ENCODE measurements around the gene CCDC157. TPM values are rescaled to one million over a fixed set of nuclear protein-coding genes. Genes with fewer than 3 reads are reported as not detected.
A peak's percentile ranks its signal among the peaks of the same experiment; 100 is the strongest.

The CCDC157 gene
- total and polyA plus RNA-seq, 2 of the 4 experiments (the other 2 are of a cell fraction) = 0.90 to 2.2 TPM

GRCh38 chr22:30361916-30362650 is 5.3 kb downstream of the CCDC157 start:
- H2AFZ ChIP-seq (replicated peaks; ENCODE audit: low read length, poor library complexity) = no peak overlapping the region
- dilution Hi-C loops (cut with HindIII; ENCODE audit: low sequenced_read_pairs, unreplicated experiment) = no loop called here
- H3K18ac ChIP-seq (ENCODE audit: low read depth, low read length) = no peak overlapping the region
- H3K36me3 ChIP-seq (ENCODE audit: control insufficient read depth, insufficient read depth, low read length) = peaks cover 2% of the 10 kb centered on the region; the same call in 1 of the 2 replicates
- no peaks in the 10 kb centered on the region for H4K20me1 ChIP-seq (ENCODE audit: insufficient read depth, low read length)
- H4K91ac ChIP-seq (ENCODE audit: insufficient read depth, low read depth, low read length) = no peak overlapping the region
- no peak overlapping the region for H3K56ac ChIP-seq (ENCODE audit: extremely low read depth, insufficient read depth, low read length)
- no peak overlapping the region for H3K27ac ChIP-seq (ENCODE audit: insufficient read depth, low read length)
- H3K4me3 ChIP-seq (ENCODE audit: insufficient read depth, low read depth, low read length) = no peak overlapping the region
- H3K23ac ChIP-seq (ENCODE audit: low read depth, low read length) = no peak overlapping the region
- H2AK9ac ChIP-seq (replicated peaks; ENCODE audit: low read depth, low read length, poor library complexity) = peak overlapping the region; percentile 55
- CTCF ChIA-PET = no interaction called here
- BruUV-seq (replicated peaks) = no TSS peak
- no peaks in the 10 kb centered on the region for H3K4me1 ChIP-seq (ENCODE audit: control insufficient read depth, insufficient read depth, low read length)
- H2BK5ac ChIP-seq (ENCODE audit: low read depth, low read length, poor library complexity, severe bottlenecking) = no peak overlapping the region
- H4K5ac ChIP-seq (ENCODE audit: low read depth, low read length) = no peak overlapping the region
- DNase-seq (no peak), ATAC-seq (ENCODE audit: low read depth) (no peak)
- peaks cover 0 to 2% of the 10 kb centered on the region in 2 experiments; a peak in 1 of 4 replicates for H3K79me1 ChIP-seq (ENCODE audit: low read depth in 1 of 2, low read length in 2 of 2)
- H2BK20ac ChIP-seq (ENCODE audit: low read depth, low read length) = no peak overlapping the region
- intact Hi-C loops (cut with micrococcal nuclease) = no loop called here
- 0 out of 2 replicates have a peak, but pooled peaks cover 5% of the 10 kb centered on the region for H3K9me1 ChIP-seq (ENCODE audit: insufficient read depth, low read length)
- no peak overlapping the region for H2BK15ac ChIP-seq (ENCODE audit: low read depth, low read length)
- H2AK5ac ChIP-seq (ENCODE audit: low read depth, low read length) = no peak overlapping the region
- H3K14ac ChIP-seq (replicated peaks; ENCODE audit: low read depth, low read length) = no peak overlapping the region
- no peak overlapping the region for H3K4me2 ChIP-seq (ENCODE audit: low read depth, low read length)
- H2BK120ac ChIP-seq (ENCODE audit: low read depth, low read length) = no peak overlapping the region
- no peak overlapping the region for H3K4ac ChIP-seq (ENCODE audit: low read depth, low read length)
- no peaks in the 10 kb centered on the region for H3K9me3 ChIP-seq (ENCODE audit: control insufficient read depth, insufficient read depth, low read length)
- H3K27me3 ChIP-seq (ENCODE audit: control insufficient read depth, insufficient read depth, low read length) = no peaks in the 10 kb centered on the region
- TF ChIP-seq, protein P1, sequence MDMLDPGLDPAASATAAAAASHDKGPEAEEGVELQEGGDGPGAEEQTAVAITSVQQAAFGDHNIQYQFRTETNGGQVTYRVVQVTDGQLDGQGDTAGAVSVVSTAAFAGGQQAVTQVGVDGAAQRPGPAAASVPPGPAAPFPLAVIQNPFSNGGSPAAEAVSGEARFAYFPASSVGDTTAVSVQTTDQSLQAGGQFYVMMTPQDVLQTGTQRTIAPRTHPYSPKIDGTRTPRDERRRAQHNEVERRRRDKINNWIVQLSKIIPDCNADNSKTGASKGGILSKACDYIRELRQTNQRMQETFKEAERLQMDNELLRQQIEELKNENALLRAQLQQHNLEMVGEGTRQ (IDR thresholded peaks at IDR 0.05; ENCODE audit: low read depth, low read length) = no peak
- TF ChIP-seq SMC3 (IDR thresholded peaks at IDR 0.05; ENCODE audit: low read depth, low read length) (no peak), BHLHE40 (IDR thresholded peaks at IDR 0.05; ENCODE audit: low read depth, low read length) (no peak), MAFK (IDR thresholded peaks at IDR 0.05; ENCODE audit: low read depth, low read length) (no peak), CTCF (conservative IDR thresholded peaks at IDR 0.05; ENCODE audit: low read depth, low read length) (no peak), RFX5 (IDR thresholded peaks at IDR 0.05; ENCODE audit: low read depth, low read length) (no peak), NFE2L2 (IDR thresholded peaks at IDR 0.05; ENCODE audit: low read depth, low read length) (no peak), FOS (IDR thresholded peaks at IDR 0.05; ENCODE audit: low read depth, low read length) (no peak)
- WGBS, 2 experiments (ENCODE audit: extremely low coverage in 2 of 2, insufficient read length in 1 of 2) = 78% methylated on average over 4 of the region's 10 CpGs; no CpG with 5 or more reads in 1 of the 2 experiments
- no peak overlapping the region for H3K9ac ChIP-seq (ENCODE audit: low read depth, low read length)
- in situ Hi-C loops (cut with MboI; ENCODE audit: low sequenced_read_pairs) = no loop called here
- POLR2A ChIA-PET (ENCODE audit: unreplicated experiment) = no interaction called here
- no peak overlapping the region for H4K8ac ChIP-seq (ENCODE audit: low read depth in 2 of 2, low read length in 2 of 2)

Measured in IMR-90 (cell line).